Measurements from ENCODE around the gene DDX4. TPM values are rescaled to one million over a fixed set of nuclear protein-coding genes. Genes with fewer than 3 reads are reported as not detected.

Gene DDX4
- total and polyA plus RNA-seq, 2 donors (not counting 1 experiment from before 2014, with no cell fraction given), result not detected

DNA sequence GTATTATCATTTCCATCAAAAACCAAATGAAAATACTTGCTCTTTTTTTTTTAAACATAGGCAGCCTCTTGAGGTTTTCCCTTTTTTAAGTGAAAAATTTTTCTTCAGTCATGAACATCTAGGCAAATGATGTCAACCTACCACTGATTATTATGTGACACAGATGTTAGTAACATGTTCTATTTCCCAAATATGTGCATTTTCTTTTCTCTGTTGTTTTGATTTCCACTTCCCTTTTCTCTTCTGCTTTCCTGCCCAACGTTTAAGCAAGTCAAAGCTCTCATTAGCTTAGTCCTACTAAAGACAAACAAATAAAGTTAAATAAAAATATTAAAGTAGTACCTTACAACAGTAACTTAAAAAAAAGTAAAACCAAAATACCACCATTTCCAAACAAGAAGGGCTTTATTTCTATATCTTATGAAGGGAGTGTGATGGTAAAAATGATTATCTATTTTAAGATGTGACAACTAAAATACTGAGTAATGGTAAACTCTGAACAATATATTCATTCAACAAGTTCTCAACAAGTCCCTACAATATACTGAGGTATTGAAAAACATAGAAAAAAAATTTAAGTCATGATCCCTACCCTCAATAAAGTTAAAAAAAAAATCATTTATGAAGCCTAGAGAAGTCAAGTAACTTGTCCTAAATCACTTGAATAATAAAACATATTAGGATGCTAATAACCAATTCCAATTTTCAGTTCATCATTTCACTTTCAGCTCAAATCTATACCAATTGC lies 35.1 kb upstream of the DDX4 start:
- no peak for DNase-seq (ENCODE audit: low read depth in 2 of 2)
- no peak overlapping the region for H3K27ac ChIP-seq (ENCODE audit: insufficient read depth, low read length)
- TF ChIP-seq EZH2 (IDR thresholded peaks at IDR 0.05; ENCODE audit: low read length, missing control alignments), result no peak
- TF ChIP-seq, protein P1, sequence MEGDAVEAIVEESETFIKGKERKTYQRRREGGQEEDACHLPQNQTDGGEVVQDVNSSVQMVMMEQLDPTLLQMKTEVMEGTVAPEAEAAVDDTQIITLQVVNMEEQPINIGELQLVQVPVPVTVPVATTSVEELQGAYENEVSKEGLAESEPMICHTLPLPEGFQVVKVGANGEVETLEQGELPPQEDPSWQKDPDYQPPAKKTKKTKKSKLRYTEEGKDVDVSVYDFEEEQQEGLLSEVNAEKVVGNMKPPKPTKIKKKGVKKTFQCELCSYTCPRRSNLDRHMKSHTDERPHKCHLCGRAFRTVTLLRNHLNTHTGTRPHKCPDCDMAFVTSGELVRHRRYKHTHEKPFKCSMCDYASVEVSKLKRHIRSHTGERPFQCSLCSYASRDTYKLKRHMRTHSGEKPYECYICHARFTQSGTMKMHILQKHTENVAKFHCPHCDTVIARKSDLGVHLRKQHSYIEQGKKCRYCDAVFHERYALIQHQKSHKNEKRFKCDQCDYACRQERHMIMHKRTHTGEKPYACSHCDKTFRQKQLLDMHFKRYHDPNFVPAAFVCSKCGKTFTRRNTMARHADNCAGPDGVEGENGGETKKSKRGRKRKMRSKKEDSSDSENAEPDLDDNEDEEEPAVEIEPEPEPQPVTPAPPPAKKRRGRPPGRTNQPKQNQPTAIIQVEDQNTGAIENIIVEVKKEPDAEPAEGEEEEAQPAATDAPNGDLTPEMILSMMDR (conservative IDR thresholded peaks at IDR 0.05 in 1 of 2, IDR thresholded peaks at IDR 0.05 in 1 of 2; ENCODE audit: low read depth in 1 of 2, low read length in 2 of 2), result no peak
- H2AFZ ChIP-seq (ENCODE audit: low read length), result no peak overlapping the region
- H3K4me2 ChIP-seq (ENCODE audit: extremely low read depth, insufficient read depth, low read length), result no peak overlapping the region
- H3K9me3 ChIP-seq (ENCODE audit: control insufficient read depth, insufficient read depth, low read depth, low read length), result no peaks in the 10 kb centered on the region
- no peaks in the 10 kb centered on the region for H3K79me2 ChIP-seq (ENCODE audit: control insufficient read depth, insufficient read depth, low read length)
- H3K36me3 ChIP-seq (ENCODE audit: control insufficient read depth, insufficient read depth, low read length), result no peaks in the 10 kb centered on the region
- H4K20me1 ChIP-seq (ENCODE audit: control insufficient read depth, extremely low read depth, insufficient read depth, low read length), result no peaks in the 10 kb centered on the region
- no peaks in the 10 kb centered on the region for H3K27me3 ChIP-seq (ENCODE audit: control insufficient read depth, insufficient read depth, low read length)
- H3K9ac ChIP-seq (ENCODE audit: insufficient read depth, low read length), result no peak overlapping the region
- no peak overlapping the region for H3K4me3 ChIP-seq (replicated peaks in 1 of 4; ENCODE audit: control extremely low read depth in 1 of 4, insufficient read depth in 1 of 4, low read depth in 3 of 4, low read length in 4 of 4)
- H3K4me1 ChIP-seq (ENCODE audit: control insufficient read depth, extremely low read depth, insufficient read depth, low read length), result no peaks in the 10 kb centered on the region

DNA sequence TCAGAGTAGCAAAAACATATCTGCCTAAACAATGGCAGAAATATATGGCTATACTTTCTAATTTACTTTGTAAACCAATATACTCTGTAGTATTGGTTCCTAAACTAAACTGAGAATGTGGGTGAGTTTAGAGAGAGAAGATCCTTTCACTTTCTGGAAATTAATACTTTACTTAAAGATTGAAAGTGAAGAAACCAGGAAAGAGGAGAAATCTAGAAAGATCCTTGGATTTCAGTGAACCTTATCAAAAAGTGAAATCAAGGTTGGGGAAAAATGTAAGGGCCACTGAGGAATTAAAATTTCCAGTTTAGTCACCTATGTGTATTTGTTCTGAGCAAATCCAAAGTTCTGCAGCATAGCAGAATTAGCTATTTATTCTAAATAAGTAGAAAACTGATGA lies 31.6 kb upstream of the DDX4 start:
- peaks cover under 1% of the 10 kb centered on the region for H3K79me2 ChIP-seq (ENCODE audit: control insufficient read depth, insufficient read depth, low read length)
- no peaks in the 10 kb centered on the region for H3K36me3 ChIP-seq (ENCODE audit: control insufficient read depth, insufficient read depth, low read length)
- no peak overlapping the region for H3K4me3 ChIP-seq (replicated peaks in 1 of 4; ENCODE audit: control extremely low read depth in 1 of 4, insufficient read depth in 1 of 4, low read depth in 3 of 4, low read length in 4 of 4)
- H3K27me3 ChIP-seq (ENCODE audit: control insufficient read depth, insufficient read depth, low read length), result no peaks in the 10 kb centered on the region
- H3K4me2 ChIP-seq (ENCODE audit: extremely low read depth, insufficient read depth, low read length), result no peak overlapping the region
- no peaks in the 10 kb centered on the region for H4K20me1 ChIP-seq (ENCODE audit: control insufficient read depth, extremely low read depth, insufficient read depth, low read length)
- H3K27ac ChIP-seq (ENCODE audit: insufficient read depth, low read length), result no peak overlapping the region
- no peak overlapping the region for H3K9ac ChIP-seq (ENCODE audit: insufficient read depth, low read length)
- no peak for DNase-seq (ENCODE audit: low read depth in 2 of 2)
- H3K4me1 ChIP-seq (ENCODE audit: control insufficient read depth, extremely low read depth, insufficient read depth, low read length), result peaks cover under 1% of the 10 kb centered on the region
- no peaks in the 10 kb centered on the region for H3K9me3 ChIP-seq (ENCODE audit: control insufficient read depth, insufficient read depth, low read depth, low read length)
- H2AFZ ChIP-seq (ENCODE audit: low read length), result no peak overlapping the region
- TF ChIP-seq, protein P1 (conservative IDR thresholded peaks at IDR 0.05 in 1 of 2, IDR thresholded peaks at IDR 0.05 in 1 of 2; ENCODE audit: low read depth in 1 of 2, low read length in 2 of 2), result no peak
- no peak for TF ChIP-seq EZH2 (IDR thresholded peaks at IDR 0.05; ENCODE audit: low read length, missing control alignments)

DNA sequence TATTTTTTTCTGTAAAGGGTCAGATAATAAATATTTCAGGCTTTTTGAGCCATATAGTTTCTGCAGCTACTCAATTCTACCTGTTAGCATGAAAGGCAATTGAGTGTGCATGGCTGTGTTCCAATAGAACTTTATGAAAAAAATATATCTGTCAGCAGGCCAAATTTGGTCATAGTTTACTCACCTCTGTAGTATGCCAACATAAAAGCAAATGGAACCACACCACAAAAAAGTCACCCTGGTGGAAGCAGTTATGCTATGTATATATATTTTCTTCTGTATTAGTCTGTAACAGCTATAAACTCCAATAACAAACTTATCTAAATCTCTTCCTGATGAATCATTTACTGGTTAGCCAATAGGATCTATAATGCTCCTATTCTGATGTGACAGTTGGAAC lies 29.1 kb upstream of the DDX4 start:
- peaks cover 4% of the 10 kb centered on the region for H3K79me2 ChIP-seq (ENCODE audit: control insufficient read depth, insufficient read depth, low read length)

More for the DNA sequence above, 29.1 kb upstream of the DDX4 start:
- H3K4me1 ChIP-seq (ENCODE audit: control insufficient read depth, extremely low read depth, insufficient read depth, low read length), result peaks cover 7% of the 10 kb centered on the region
- no peak for TF ChIP-seq EZH2 (IDR thresholded peaks at IDR 0.05; ENCODE audit: low read length, missing control alignments)
- no peak overlapping the region for H3K4me2 ChIP-seq (ENCODE audit: extremely low read depth, insufficient read depth, low read length)
- H3K27me3 ChIP-seq (ENCODE audit: control insufficient read depth, insufficient read depth, low read length), result no peaks in the 10 kb centered on the region
- no peaks in the 10 kb centered on the region for H4K20me1 ChIP-seq (ENCODE audit: control insufficient read depth, extremely low read depth, insufficient read depth, low read length)
- H3K4me3 ChIP-seq (replicated peaks in 1 of 4; ENCODE audit: control extremely low read depth in 1 of 4, insufficient read depth in 1 of 4, low read depth in 3 of 4, low read length in 4 of 4), result no peak overlapping the region
- H3K36me3 ChIP-seq (ENCODE audit: control insufficient read depth, insufficient read depth, low read length), result no peaks in the 10 kb centered on the region
- no peaks in the 10 kb centered on the region for H3K9me3 ChIP-seq (ENCODE audit: control insufficient read depth, insufficient read depth, low read depth, low read length)
- H2AFZ ChIP-seq (ENCODE audit: low read length), result no peak overlapping the region
- peak in 1 of 2 donors; percentile 22 for DNase-seq (ENCODE audit: low read depth in 2 of 2)
- H3K27ac ChIP-seq (ENCODE audit: insufficient read depth, low read length), result no peak overlapping the region
- H3K9ac ChIP-seq (ENCODE audit: insufficient read depth, low read length), result no peak overlapping the region

Measured in fibroblast of lung (primary cell).